GM12878 (cell line): ENCODE measurements around the gene PYGO1. TPM values are rescaled to one million over a fixed set of nuclear protein-coding genes. Genes with fewer than 3 reads are reported as not detected.

Source experiments
- ASH2L ChIP-seq: fragments of 300-600, 200-600 bp; sonication (generic); IDR thresholded peaks from 2 replicates; pipeline ENCODE4 v1.6.1; 2017; ENCODE audit warnings: low read depth, mild to moderate bottlenecking, borderline replicate concordance
- BACH1 ChIP-seq: fragments of 450-650 bp; IDR thresholded peaks from 2 replicates; pipeline ENCODE4 v1.6.1; 2017; ENCODE audit warnings: mild to moderate bottlenecking, borderline replicate concordance
- CBFB ChIP-seq: IDR thresholded peaks from 2 replicates; pipeline ENCODE4 v1.6.1; 2016; ENCODE audit warnings: antibody characterized with exemption, low read depth
- E4F1 ChIP-seq: fragments of 450-650 bp; IDR thresholded peaks from 2 replicates; pipeline ENCODE4 v1.6.1; 2018; ENCODE audit warnings: borderline replicate concordance, mild to moderate bottlenecking; ENCODE audit not compliant: partially characterized antibody
- EZH2 ChIP-seq: IDR thresholded peaks from 2 replicates; pipeline ENCODE4 v1.6.1; 2012; ENCODE audit warnings: low read depth, mild to moderate bottlenecking, control low read depth, inconsistent platforms, low read length, borderline replicate concordance; ENCODE audit not compliant: control insufficient read depth
- FOXM1 ChIP-seq: IDR thresholded peaks from 2 replicates; pipeline ENCODE4 v1.6.1; 2012; ENCODE audit warnings: low read depth, mild to moderate bottlenecking, inconsistent platforms, low read length, moderate library complexity
- HCFC1 ChIP-seq: fragments of 150-350 bp; IDR thresholded peaks from 2 replicates; pipeline ENCODE4 v1.6.1; 2014; ENCODE audit warnings: low read length
- HDGF ChIP-seq: fragments of 450-650 bp; IDR thresholded peaks from 2 replicates; pipeline ENCODE4 v1.6.1; 2016; ENCODE audit warnings: antibody characterized with exemption
- MYC ChIP-seq: IDR thresholded peaks from 2 replicates; pipeline ENCODE4 v1.6.1; 2011; ENCODE audit warnings: mild to moderate bottlenecking, low read length, moderate library complexity, inconsistent platforms; ENCODE audit not compliant: insufficient read depth, insufficient replicate concordance, insufficient read length, severe bottlenecking
- NFYA ChIP-seq: IDR thresholded peaks from 2 replicates; pipeline ENCODE4 v1.6.1; 2011; ENCODE audit warnings: low read depth, mild to moderate bottlenecking, low read length, improper control_type of control experiment, borderline replicate concordance
- NKRF ChIP-seq: fragments of 450-650 bp; conservative IDR thresholded peaks from 2 replicates; pipeline ENCODE4 v1.6.1; 2017; ENCODE audit warnings: mild to moderate bottlenecking, moderate library complexity
- NR2C2 ChIP-seq: IDR thresholded peaks from 2 replicates; pipeline ENCODE4 v1.6.1; 2011; ENCODE audit warnings: borderline replicate concordance, low read depth; ENCODE audit not compliant: control insufficient read depth, insufficient read length
- PAX8 ChIP-seq: fragments of 450-650 bp; IDR thresholded peaks from 2 replicates; pipeline ENCODE4 v1.6.1; 2017; ENCODE audit warnings: mild to moderate bottlenecking, moderate library complexity
- RCOR1 ChIP-seq: conservative IDR thresholded peaks from 2 replicates; pipeline ENCODE4 v1.6.1; 2012; ENCODE audit warnings: low read depth, low read length, improper control_type of control experiment
- RELA ChIP-seq: fragments of 450-650 bp; IDR thresholded peaks from 2 replicates; pipeline ENCODE4 v1.8.0; 2014; ENCODE audit warnings: borderline replicate concordance; ENCODE audit not compliant: partially characterized antibody
- SMARCA5 ChIP-seq: fragments of 450-650 bp; IDR thresholded peaks from 2 replicates; pipeline ENCODE4 v1.6.1; 2017; ENCODE audit warnings: mild to moderate bottlenecking
- SMC3 ChIP-seq: IDR thresholded peaks from 2 replicates; pipeline ENCODE4 v1.6.1; 2011; ENCODE audit warnings: low read length, improper control_type of control experiment, borderline replicate concordance
- ZNF24 ChIP-seq: fragments of 450-650 bp; IDR thresholded peaks from 2 replicates; pipeline ENCODE4 v1.6.1; 2017; ENCODE audit warnings: antibody characterized with exemption, mild to moderate bottlenecking
- ZZZ3 ChIP-seq: IDR thresholded peaks from 2 replicates; pipeline ENCODE4 v1.6.1; 2011; ENCODE audit warnings: low read depth; ENCODE audit not compliant: control insufficient read depth, insufficient read length
- polyA plus RNA-seq, 11 experiments: library from polyadenylated mRNA; depleted of rRNA in 4 of 11; unstranded in 6 of 11; stranded (reverse) in 5 of 11; fragments of >200 nt; fragmentation: Nextera tagmentation in 4 of 11; fragmentation: Illumina TruSeq in 1 of 11; extraction: Ambion mirVana in 4 of 11; extraction: Trizol in 1 of 11; gene quantifications; 1 replicate in 1 of 11; 2 replicates in 10 of 11; pipeline versions ENCODE4 v1.2.1 to v1.2.3, GENCODE V29; 2011 to 2016; ENCODE audit warnings: inconsistent platforms in 2 of 11, missing spikeins in 2 of 11, low read depth in 1 of 11
- total RNA-seq, 4 experiments: library from RNA; depleted of rRNA in 3 of 4; stranded (reverse); fragments of >200 nt in 3 of 4; fragmentation: Illumina TruSeq in 1 of 4; extraction: Trizol in 1 of 4; gene quantifications; 2 replicates each; pipeline versions ENCODE4 v1.2.1 to v1.2.3, GENCODE V29; 2013 to 2021
- TF ChIP-seq, protein P1 (sequence below): IDR thresholded peaks from 2 replicates; pipeline ENCODE4 v1.6.1; 2011; ENCODE audit warnings: mild to moderate bottlenecking, low read depth, low read length, moderate library complexity; ENCODE audit not compliant: insufficient replicate concordance
- TF ChIP-seq, protein P2 (sequence below): fragments of 150-350 bp; IDR thresholded peaks from 2 replicates; pipeline ENCODE4 v1.6.1; 2016; ENCODE audit warnings: low read depth, low read length

PYGO1 gene
- total and polyA plus RNA-seq, 10 of the 15 experiments (the other 5 are each of a cell fraction or from before 2014, with no cell fraction given), result 0.01 TPM; not detected in 9

GRCh38 chr15:55526559-55527036 is 61.5 kb downstream of the PYGO1 start (continued):
- TF ChIP-seq NR2C2, result no peak
- TF ChIP-seq RELA, result no peak
- no peak for TF ChIP-seq ZNF24
- TF ChIP-seq NFYA, result no peak
- no peak for TF ChIP-seq ZZZ3
- TF ChIP-seq PAX8, result no peak
- TF ChIP-seq NKRF, result no peak
- peak; percentile 72 for TF ChIP-seq MYC
- TF ChIP-seq BACH1, result no peak
- no peak for TF ChIP-seq E4F1
- TF ChIP-seq, protein P1, sequence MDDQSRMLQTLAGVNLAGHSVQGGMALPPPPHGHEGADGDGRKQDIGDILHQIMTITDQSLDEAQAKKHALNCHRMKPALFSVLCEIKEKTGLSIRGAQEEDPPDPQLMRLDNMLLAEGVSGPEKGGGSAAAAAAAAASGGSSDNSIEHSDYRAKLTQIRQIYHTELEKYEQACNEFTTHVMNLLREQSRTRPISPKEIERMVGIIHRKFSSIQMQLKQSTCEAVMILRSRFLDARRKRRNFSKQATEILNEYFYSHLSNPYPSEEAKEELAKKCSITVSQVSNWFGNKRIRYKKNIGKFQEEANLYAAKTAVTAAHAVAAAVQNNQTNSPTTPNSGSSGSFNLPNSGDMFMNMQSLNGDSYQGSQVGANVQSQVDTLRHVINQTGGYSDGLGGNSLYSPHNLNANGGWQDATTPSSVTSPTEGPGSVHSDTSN, result no peak
- TF ChIP-seq HCFC1, result no peak
- TF ChIP-seq CBFB, result no peak
- TF ChIP-seq EZH2, result no peak
- no peak for TF ChIP-seq RCOR1
- TF ChIP-seq FOXM1, result no peak
- TF ChIP-seq SMC3, result peak; percentile 61; the same call in 1 of the 2 replicates
- TF ChIP-seq ASH2L, result no peak
- no peak for TF ChIP-seq HDGF
- no peak for TF ChIP-seq SMARCA5
- TF ChIP-seq, protein P2, sequence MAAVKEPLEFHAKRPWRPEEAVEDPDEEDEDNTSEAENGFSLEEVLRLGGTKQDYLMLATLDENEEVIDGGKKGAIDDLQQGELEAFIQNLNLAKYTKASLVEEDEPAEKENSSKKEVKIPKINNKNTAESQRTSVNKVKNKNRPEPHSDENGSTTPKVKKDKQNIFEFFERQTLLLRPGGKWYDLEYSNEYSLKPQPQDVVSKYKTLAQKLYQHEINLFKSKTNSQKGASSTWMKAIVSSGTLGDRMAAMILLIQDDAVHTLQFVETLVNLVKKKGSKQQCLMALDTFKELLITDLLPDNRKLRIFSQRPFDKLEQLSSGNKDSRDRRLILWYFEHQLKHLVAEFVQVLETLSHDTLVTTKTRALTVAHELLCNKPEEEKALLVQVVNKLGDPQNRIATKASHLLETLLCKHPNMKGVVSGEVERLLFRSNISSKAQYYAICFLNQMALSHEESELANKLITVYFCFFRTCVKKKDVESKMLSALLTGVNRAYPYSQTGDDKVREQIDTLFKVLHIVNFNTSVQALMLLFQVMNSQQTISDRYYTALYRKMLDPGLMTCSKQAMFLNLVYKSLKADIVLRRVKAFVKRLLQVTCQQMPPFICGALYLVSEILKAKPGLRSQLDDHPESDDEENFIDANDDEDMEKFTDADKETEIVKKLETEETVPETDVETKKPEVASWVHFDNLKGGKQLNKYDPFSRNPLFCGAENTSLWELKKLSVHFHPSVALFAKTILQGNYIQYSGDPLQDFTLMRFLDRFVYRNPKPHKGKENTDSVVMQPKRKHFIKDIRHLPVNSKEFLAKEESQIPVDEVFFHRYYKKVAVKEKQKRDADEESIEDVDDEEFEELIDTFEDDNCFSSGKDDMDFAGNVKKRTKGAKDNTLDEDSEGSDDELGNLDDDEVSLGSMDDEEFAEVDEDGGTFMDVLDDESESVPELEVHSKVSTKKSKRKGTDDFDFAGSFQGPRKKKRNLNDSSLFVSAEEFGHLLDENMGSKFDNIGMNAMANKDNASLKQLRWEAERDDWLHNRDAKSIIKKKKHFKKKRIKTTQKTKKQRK, result no peak
